ENCODE results near the gene FBXL4.

The FBXL4 gene

GRCh38 chr6:98823428-98824161, 124.2 kb downstream of the FBXL4 start (continued):
- TF ChIP-seq TOX (CRISPR knock-in tag; IDR thresholded peaks at IDR 0.05; ENCODE audit: borderline replicate concordance) (no peak), RARB (CRISPR knock-in tag; IDR thresholded peaks at IDR 0.05) (no peak), ZNF565 (CRISPR knock-in tag; conservative IDR thresholded peaks at IDR 0.05; ENCODE audit: low read depth) (no peak), ZFP30 (CRISPR knock-in tag; IDR thresholded peaks at IDR 0.05) (no peak)

- no peak for TF ChIP-seq BACH2 (CRISPR knock-in tag; IDR thresholded peaks at IDR 0.05; ENCODE audit: borderline replicate concordance)
- TF ChIP-seq ISL1 (CRISPR knock-in tag; IDR thresholded peaks at IDR 0.05) = no peak
- no peak for TF ChIP-seq SNAI2 (CRISPR knock-in tag; IDR thresholded peaks at IDR 0.05)
- TF ChIP-seq ZNF565 (CRISPR knock-in tag; conservative IDR thresholded peaks at IDR 0.05; ENCODE audit: low read depth) = no peak
- no peak for TF ChIP-seq TOX (CRISPR knock-in tag; IDR thresholded peaks at IDR 0.05; ENCODE audit: borderline replicate concordance)
- no peak for TF ChIP-seq PPARA (CRISPR knock-in tag; IDR thresholded peaks at IDR 0.05; ENCODE audit: borderline replicate concordance)
- no peak for TF ChIP-seq POU6F1 (CRISPR knock-in tag; IDR thresholded peaks at IDR 0.05; ENCODE audit: borderline replicate concordance, low read depth)
- no peak for TF ChIP-seq TCF4 (CRISPR knock-in tag; IDR thresholded peaks at IDR 0.05; ENCODE audit: borderline replicate concordance)
- no peak for TF ChIP-seq ESRRG (CRISPR knock-in tag; IDR thresholded peaks at IDR 0.05)
- no peak for TF ChIP-seq ZC3H10 (CRISPR knock-in tag; IDR thresholded peaks at IDR 0.05)
- ATAC-seq = peak; percentile 25; the same call in 1 of the 3 replicates
Measured at GRCh38 chr6:98821756-98822405, 125.9 kb downstream of the FBXL4 start.
